Activated naive CD4-positive, alpha-beta T cell treated with anti-CD3 and anti-CD28 coated beads, Interleukin-2, amount 50 U/mL, for 24 hours (primary cell): Measurements from ENCODE around the gene FBXL14.

Experiments used
- H3K27ac Mint-ChIP-seq: one replicate; pipeline ENCODE4 v1.8.0; 2021; ENCODE audit warnings: mild to moderate bottlenecking, mixed read lengths
- H3K27me3 Mint-ChIP-seq: one replicate; pipeline ENCODE4 v1.8.0; 2021; ENCODE audit warnings: mixed read lengths
- H3K36me3 Mint-ChIP-seq: one replicate; pipeline ENCODE4 v1.8.0; 2021; ENCODE audit warnings: mixed read lengths
- H3K4me1 Mint-ChIP-seq: one replicate; pipeline ENCODE4 v1.8.0; 2021; ENCODE audit warnings: mixed read lengths
- H3K4me3 Mint-ChIP-seq: one replicate; pipeline ENCODE4 v1.8.0; 2021; ENCODE audit warnings: mild to moderate bottlenecking, mixed read lengths
- H3K9me3 Mint-ChIP-seq: one replicate; pipeline ENCODE4 v1.8.0; 2021; ENCODE audit warnings: mixed read lengths

The FBXL14 gene

GRCh38 chr12:1590221-1590979 lies 4.0 kb downstream of the FBXL14 start:
- no peaks in the 10 kb centered on the region for H3K27me3 Mint-ChIP-seq
- peaks cover 7% of the 10 kb centered on the region for H3K36me3 Mint-ChIP-seq
- no peaks in the 10 kb centered on the region for H3K9me3 Mint-ChIP-seq
- peak overlapping the region; percentile 91 for H3K27ac Mint-ChIP-seq
- peaks cover 69% of the 10 kb centered on the region for H3K4me1 Mint-ChIP-seq
- peak overlapping the region; percentile 88 for H3K4me3 Mint-ChIP-seq

- Mint-ChIP-seq H3K27me3 (no peaks in the 10 kb centered on the region), H3K27ac (peak overlapping the region; percentile 85), H3K9me3 (no peaks in the 10 kb centered on the region), H3K36me3 (peaks cover 7% of the 10 kb centered on the region), H3K4me3 (peak overlapping the region; percentile 51), H3K4me1 (peaks cover 64% of the 10 kb centered on the region)
Observed at GRCh38 chr12:1588575-1588947, 5.8 kb downstream of the FBXL14 start.

- Mint-ChIP-seq H3K9me3 (no peaks in the 10 kb centered on the region), H3K4me1 (peaks cover 66% of the 10 kb centered on the region), H3K27me3 (no peaks in the 10 kb centered on the region), H3K36me3 (peaks cover 7% of the 10 kb centered on the region), H3K27ac (peak overlapping the region; percentile 85), H3K4me3 (peak overlapping the region; percentile 51)
Observed at GRCh38 chr12:1587927-1588574, 6.3 kb downstream of the FBXL14 start.

- Mint-ChIP-seq H3K36me3 (no peaks in the 10 kb centered on the region), H3K9me3 (no peaks in the 10 kb centered on the region), H3K4me1 (peaks cover 29% of the 10 kb centered on the region), H3K27ac (no peak overlapping the region), H3K4me3 (no peak overlapping the region), H3K27me3 (no peaks in the 10 kb centered on the region)
Observed at GRCh38 chr12:1584326-1584725, 10.1 kb downstream of the FBXL14 start.

- Mint-ChIP-seq H3K27ac (no peak overlapping the region), H3K36me3 (no peaks in the 10 kb centered on the region), H3K9me3 (no peaks in the 10 kb centered on the region), H3K4me1 (peaks cover 22% of the 10 kb centered on the region), H3K27me3 (no peaks in the 10 kb centered on the region), H3K4me3 (no peak overlapping the region)
Observed at GRCh38 chr12:1583421-1584078, 10.8 kb downstream of the FBXL14 start.

GRCh38 chr12:1582709-1583050 lies 11.7 kb downstream of the FBXL14 start:
- Mint-ChIP-seq H3K27me3 (no peaks in the 10 kb centered on the region), H3K4me1 (peaks cover 13% of the 10 kb centered on the region), H3K27ac (no peak overlapping the region), H3K4me3 (no peak overlapping the region), H3K9me3 (no peaks in the 10 kb centered on the region), H3K36me3 (no peaks in the 10 kb centered on the region)

- no peak overlapping the region for H3K4me3 Mint-ChIP-seq
- no peak overlapping the region for H3K27ac Mint-ChIP-seq
- H3K36me3 Mint-ChIP-seq, result no peaks in the 10 kb centered on the region
- no peaks in the 10 kb centered on the region for H3K9me3 Mint-ChIP-seq
- H3K4me1 Mint-ChIP-seq, result peaks cover 7% of the 10 kb centered on the region
- no peaks in the 10 kb centered on the region for H3K27me3 Mint-ChIP-seq
Observed at GRCh38 chr12:1581973-1582708, 12.2 kb downstream of the FBXL14 start.

- no peak overlapping the region for H3K4me3 Mint-ChIP-seq
- no peak overlapping the region for H3K27ac Mint-ChIP-seq
- no peaks in the 10 kb centered on the region for H3K36me3 Mint-ChIP-seq
- no peaks in the 10 kb centered on the region for H3K9me3 Mint-ChIP-seq
- no peaks in the 10 kb centered on the region for H3K27me3 Mint-ChIP-seq
- peaks cover 7% of the 10 kb centered on the region for H3K4me1 Mint-ChIP-seq
Observed at GRCh38 chr12:1580526-1580925, 13.9 kb downstream of the FBXL14 start.

GRCh38 chr12:1579651-1580435 lies 14.5 kb downstream of the FBXL14 start:
- no peak overlapping the region for H3K27ac Mint-ChIP-seq
- H3K4me1 Mint-ChIP-seq, result peaks cover 12% of the 10 kb centered on the region
- no peaks in the 10 kb centered on the region for H3K9me3 Mint-ChIP-seq
- no peaks in the 10 kb centered on the region for H3K36me3 Mint-ChIP-seq
- no peak overlapping the region for H3K4me3 Mint-ChIP-seq
- no peaks in the 10 kb centered on the region for H3K27me3 Mint-ChIP-seq

GRCh38 chr12:1576410-1577241 lies 17.8 kb downstream of the FBXL14 start:
- H3K4me3 Mint-ChIP-seq, result no peak overlapping the region
- H3K27ac Mint-ChIP-seq, result no peak overlapping the region
- H3K27me3 Mint-ChIP-seq, result no peaks in the 10 kb centered on the region
- H3K4me1 Mint-ChIP-seq, result peaks cover 5% of the 10 kb centered on the region
- H3K36me3 Mint-ChIP-seq, result peaks cover 2% of the 10 kb centered on the region
- H3K9me3 Mint-ChIP-seq, result no peaks in the 10 kb centered on the region

GRCh38 chr12:1575408-1576401 lies 18.7 kb downstream of the FBXL14 start:
- peaks cover 5% of the 10 kb centered on the region for H3K4me1 Mint-ChIP-seq
- H3K36me3 Mint-ChIP-seq, result peaks cover 2% of the 10 kb centered on the region
- no peaks in the 10 kb centered on the region for H3K9me3 Mint-ChIP-seq
- no peak overlapping the region for H3K4me3 Mint-ChIP-seq
- no peak overlapping the region for H3K27ac Mint-ChIP-seq
- no peaks in the 10 kb centered on the region for H3K27me3 Mint-ChIP-seq

GRCh38 chr12:1574865-1575259 lies 19.5 kb downstream of the FBXL14 start:
- H3K36me3 Mint-ChIP-seq, result peaks cover 2% of the 10 kb centered on the region
- H3K4me3 Mint-ChIP-seq, result no peak overlapping the region
- peaks cover 5% of the 10 kb centered on the region for H3K4me1 Mint-ChIP-seq
- no peaks in the 10 kb centered on the region for H3K9me3 Mint-ChIP-seq
- H3K27ac Mint-ChIP-seq, result no peak overlapping the region
- no peaks in the 10 kb centered on the region for H3K27me3 Mint-ChIP-seq

GRCh38 chr12:1573960-1574864 lies 20.2 kb downstream of the FBXL14 start:
- Mint-ChIP-seq H3K4me1 (peaks cover 5% of the 10 kb centered on the region), H3K4me3 (no peak overlapping the region), H3K27ac (peak overlapping the region; percentile 85)

More at GRCh38 chr12:1573960-1574864, 20.2 kb downstream of the FBXL14 start:
- no peaks in the 10 kb centered on the region for H3K9me3 Mint-ChIP-seq
- peaks cover 2% of the 10 kb centered on the region for H3K36me3 Mint-ChIP-seq
- H3K27me3 Mint-ChIP-seq, result no peaks in the 10 kb centered on the region
